Stimulated activated CD4-positive, alpha-beta T cell treated with anti-CD3 and anti-CD28 coated beads, Interleukin-1b, Interleukin-23, amount 100 ng/mL, for 24 hours (primary cell): Measurements from ENCODE around the gene C12orf76.
"Not testable (repeated sequence)": the region's sequence is repeated elsewhere in the genome, so short reads cannot be mapped to it uniquely, and the experiment has no call there.

ENCODE experiments used
- DNase-seq, 4 experiments: peaks; one replicate each; pipeline ENCODE4 v3.0.0-alpha.2; 2020; ENCODE audit warnings: low read depth in 4 of 4, low spot score in 1 of 4

The C12orf76 gene

GRCh38 chr12:110065540-110065939 is 17.2 kb upstream of the C12orf76 start:
- no peak for DNase-seq

GRCh38 chr12:110062241-110062640 is 13.9 kb upstream of the C12orf76 start:
- DNase-seq: no peak

GRCh38 chr12:110059651-110060000 is 11.3 kb upstream of the C12orf76 start:
- no peak for DNase-seq

- no peak for DNase-seq
Observed at GRCh38 chr12:110058875-110059615, 10.7 kb upstream of the C12orf76 start.

GRCh38 chr12:110056643-110057042 is 8.3 kb upstream of the C12orf76 start:
- not testable (repeated sequence) for DNase-seq

- DNase-seq: not testable (repeated sequence)
Observed at GRCh38 chr12:110055375-110056352, 7.3 kb upstream of the C12orf76 start.

- no peak for DNase-seq
Observed at GRCh38 chr12:110050927-110051326, 2.6 kb upstream of the C12orf76 start.

- DNase-seq: not testable (repeated sequence)
Observed at GRCh38 chr12:110049666-110050065, 1.3 kb upstream of the C12orf76 start.

- DNase-seq: not testable (repeated sequence)
Observed at GRCh38 chr12:110049034-110049433, 712 bp upstream of the C12orf76 start.

- no peak for DNase-seq
Observed at GRCh38 chr12:110047297-110047940, 903 bp downstream of the C12orf76 start.

- DNase-seq: no peak
Observed at GRCh38 chr12:110046451-110047187, 1.7 kb downstream of the C12orf76 start.

- no peak for DNase-seq
Observed at GRCh38 chr12:110042264-110042663, 6.1 kb downstream of the C12orf76 start.

GRCh38 chr12:110039085-110039807 is 9.1 kb downstream of the C12orf76 start:
- no peak for DNase-seq

- no peak for DNase-seq
Observed at GRCh38 chr12:110038741-110039084, 9.6 kb downstream of the C12orf76 start.

GRCh38 chr12:110037315-110037714 is 11.0 kb downstream of the C12orf76 start:
- no peak for DNase-seq

GRCh38 chr12:110035534-110036104 is 12.7 kb downstream of the C12orf76 start:
- DNase-seq: no peak

- DNase-seq: no peak
Observed at GRCh38 chr12:110033888-110034287, 14.4 kb downstream of the C12orf76 start.

GRCh38 chr12:110029290-110029815 is 19.0 kb downstream of the C12orf76 start:
- no peak for DNase-seq

- no peak for DNase-seq
Observed at GRCh38 chr12:110028323-110028722, 20.0 kb downstream of the C12orf76 start.

GRCh38 chr12:110024051-110024450 is 24.3 kb downstream of the C12orf76 start:
- no peak for DNase-seq
